Stimulated activated CD8-positive, alpha-beta memory T cell treated with anti-CD3 and anti-CD28 coated beads, Interleukin-12 subunit alpha, Interleukin-12 subunit beta, amount 100 ng/mL, for 24 hours (primary cell): ENCODE results near the gene SH3RF3.
"Not testable (repeated sequence)": the region's sequence is repeated elsewhere in the genome, so short reads cannot be mapped to it uniquely, and the experiment has no call there.

Experiments used
- DNase-seq: peaks from one replicate; pipeline ENCODE4 v3.0.0-alpha.2; 2020; ENCODE audit errors: extremely low read depth

Gene SH3RF3

GRCh38 chr2:109117780-109118179 lies 11.2 kb upstream of the SH3RF3 start:
- no peak for DNase-seq

GRCh38 chr2:109118321-109118720 lies 10.7 kb upstream of the SH3RF3 start:
- DNase-seq, result no peak

- DNase-seq, result no peak
These were observed 8.8 kb upstream of the SH3RF3 start for GRCh38 chr2:109120166-109120565.

GRCh38 chr2:109120686-109121085 lies 8.3 kb upstream of the SH3RF3 start:
- not testable (repeated sequence) for DNase-seq

- no peak for DNase-seq
These were observed 5.3 kb upstream of the SH3RF3 start for GRCh38 chr2:109123586-109124201.

- DNase-seq, result no peak
These were observed 3.9 kb upstream of the SH3RF3 start for GRCh38 chr2:109124982-109125592.

GRCh38 chr2:109125593-109126500 lies 3.2 kb upstream of the SH3RF3 start:
- DNase-seq, result no peak

- no peak for DNase-seq
These were observed 2.5 kb upstream of the SH3RF3 start for GRCh38 chr2:109126501-109126860.

- DNase-seq, result no peak
These were observed 1.4 kb upstream of the SH3RF3 start for GRCh38 chr2:109127556-109127955.

- peak; percentile 31 for DNase-seq
These were observed 873 bp upstream of the SH3RF3 start for GRCh38 chr2:109128048-109128615.

- no peak for DNase-seq
These were observed 433 bp downstream of the SH3RF3 start for GRCh38 chr2:109129356-109129920.

- DNase-seq, result no peak
These were observed 1.1 kb downstream of the SH3RF3 start for GRCh38 chr2:109129921-109130722.

GRCh38 chr2:109130723-109130995 lies 1.7 kb downstream of the SH3RF3 start:
- DNase-seq, result no peak

- no peak for DNase-seq
These were observed 2.8 kb downstream of the SH3RF3 start for GRCh38 chr2:109131777-109132176.

GRCh38 chr2:109132626-109133025 lies 3.6 kb downstream of the SH3RF3 start:
- DNase-seq, result no peak

- DNase-seq, result no peak
These were observed 4.7 kb downstream of the SH3RF3 start for GRCh38 chr2:109133746-109134145.

GRCh38 chr2:109134741-109135358 lies 5.8 kb downstream of the SH3RF3 start:
- DNase-seq, result no peak

- DNase-seq, result no peak
These were observed 6.6 kb downstream of the SH3RF3 start for GRCh38 chr2:109135359-109136197.

- DNase-seq, result no peak
These were observed 7.5 kb downstream of the SH3RF3 start for GRCh38 chr2:109136542-109136941.

- no peak for DNase-seq
These were observed 8.6 kb downstream of the SH3RF3 start for GRCh38 chr2:109137616-109138015.
